Ovary (tissue), 9 donors: Measurements from ENCODE around the gene GRIN3B. TPM values are rescaled to one million over a fixed set of nuclear protein-coding genes. Genes with fewer than 3 reads are reported as not detected.

ENCODE experiments used
- DNase-seq, 5 donors: peaks; one replicate each; pipeline ENCODE4 v3.0.0-alpha.2; 2019 to 2020
- H3K27ac ChIP-seq, 2 donors: fragments of 200-600 bp; one replicate each; pipeline versions ENCODE4 v1.5.1 to v1.8.0; 2019 to 2022
- H3K27me3 ChIP-seq: fragments of 200-600 bp; one replicate; pipeline ENCODE4 v1.8.0; 2022
- H3K36me3 ChIP-seq: fragments of 200-600 bp; sonication (generic); one replicate; pipeline ENCODE4 v1.5.1; 2019
- H3K4me1 ChIP-seq: one replicate; pipeline ENCODE4 v1.8.1; 2013; ENCODE audit warnings: mild to moderate bottlenecking, moderate library complexity; ENCODE audit not compliant: insufficient read depth
- H3K4me3 ChIP-seq: fragments of 200-600 bp; sonication (generic); one replicate; pipeline ENCODE4 v1.5.1; 2017
- H3K9me3 ChIP-seq, 2 donors: fragments of 200-600 bp in 1 of 2; sonication (generic) in 1 of 2; one replicate each; pipeline versions ENCODE4 v1.5.1 to v1.8.1; 2013 to 2019; ENCODE audit warnings: mild to moderate bottlenecking in 1 of 2, moderate library complexity in 1 of 2
- EP300 ChIP-seq: sonication (generic); formaldehyde crosslinking; IDR thresholded peaks from one replicate; pipeline ENCODE4 v1.6.1; 2017; ENCODE audit warnings: antibody characterized with exemption
- POLR2A ChIP-seq: fragments of 450-650 bp; IDR thresholded peaks from one replicate; pipeline ENCODE4 v1.6.1; 2017; ENCODE audit warnings: antibody characterized with exemption, mild to moderate bottlenecking, moderate library complexity
- WGBS, 3 donors: extraction: QIAGEN DNeasy Blood & Tissue Kit in 1 of 3; methylation state at CpG; one replicate each; pipeline versions ENCODE4 v1.1.5 to v1.1.7; 2013 to 2017; 5-methylcytosine and 5-hydroxymethylcytosine counted together
- intact Hi-C, 4 donors: fragments of 100-400 bp; cut with DNase I; formaldehyde crosslinking; loops; one replicate each; pipeline versions ENCODE4 v1.11.0 to v1.15.1; 2022 to 2023
- polyA plus RNA-seq, 2 donors: library from polyadenylated mRNA; stranded (reverse); fragments of 200-250 nt in 1 of 2; fragments of 350-450 nt in 1 of 2; fragmentation: Illumina TruSeq in 1 of 2; extraction: RNeasy Lipid Tissue Mini Kit (QIAGEN cat#74804) in 1 of 2; gene quantifications; one replicate each; pipeline ENCODE4 v1.2.3, GENCODE V29; 2013 to 2014
- total RNA-seq, 7 donors: library from RNA; depleted of rRNA in 2 of 7; stranded (reverse); fragments of >200 nt in 2 of 7; fragmentation: NEBNext Ultra II Directional in 3 of 7; extraction: Animal tissue kit (Norgen Biotek cat#: 25700) in 3 of 7; gene quantifications; one replicate each; pipeline versions ENCODE4 v1.1.0 to v1.2.4, GENCODE V29; 2016 to 2023
- TF ChIP-seq, protein P1 (sequence below), 3 donors: fragments of 450-650 bp in 2 of 3; fragments of 200-600 bp in 1 of 3; IDR thresholded peaks; one replicate each; pipeline versions ENCODE4 v1.5.1 to v1.8.0; 2016 to 2022; ENCODE audit warnings: antibody characterized with exemption in 3 of 3, mild to moderate bottlenecking in 1 of 3
- donor health status: DM: no; HTN: no; CAD: no; lungs with moderate emphysema.
- donor health status: DM: no; HTN: no; CAD: no.
- donor health status: Bipolar disorder and iron deficiency.
- donor health status: DM: yes; HTN: yes; CAD: no.
- donor health status: DM: no; HTN: no; CAD: no.
- donor health status: DM: yes; HTN: yes; CAD: no.

The GRIN3B gene
- total and polyA plus RNA-seq, 9 donors, result 0.07 to 7.4 (median 0.28) TPM; not detected in 3

DNA sequence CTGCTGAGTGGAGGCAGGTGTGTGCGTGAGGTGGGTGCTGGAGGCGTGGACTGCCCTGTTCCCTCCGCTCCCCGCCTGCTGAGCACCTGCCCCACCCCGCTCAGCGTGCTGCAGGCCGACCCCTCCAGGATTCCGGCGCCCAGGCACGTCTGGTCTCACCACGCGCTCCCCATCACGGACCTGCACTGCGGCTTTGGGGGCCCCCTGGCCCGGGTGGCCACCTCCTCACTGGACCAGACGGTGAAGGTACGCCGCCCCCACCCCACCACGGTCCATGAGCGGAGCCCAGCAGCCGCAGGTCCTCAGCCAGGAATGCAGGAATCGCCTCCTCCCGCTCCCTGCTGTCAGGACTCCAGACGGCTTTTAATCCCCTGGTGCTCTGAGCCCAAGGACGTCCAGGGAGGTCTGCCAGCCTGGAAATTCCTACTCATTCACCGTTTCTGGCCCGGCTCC is 10.1 kb upstream of the GRIN3B start:
- intact Hi-C loops, result loop anchor here in 1 of 4 donors (10.0 kb wide), 1 partner anchor 215 kb away; no protein-coding TSS in a partner anchor
- no peaks in the 10 kb centered on the region for H3K9me3 ChIP-seq
- peak in 1 of 5 donors; percentile 42 for DNase-seq
- WGBS, 3 donors, result 30 to 44% (median 41%) methylated on average over 11 to 27 of the region's 27 CpGs
- H3K27me3 ChIP-seq, result no peaks in the 10 kb centered on the region
- H3K4me3 ChIP-seq, result no peak overlapping the region
- H3K4me1 ChIP-seq, result no peaks in the 10 kb centered on the region
- no peaks in the 10 kb centered on the region for H3K36me3 ChIP-seq
- H3K27ac ChIP-seq, result no peak overlapping the region
- TF ChIP-seq EP300, result no peak
- TF ChIP-seq, protein P1, sequence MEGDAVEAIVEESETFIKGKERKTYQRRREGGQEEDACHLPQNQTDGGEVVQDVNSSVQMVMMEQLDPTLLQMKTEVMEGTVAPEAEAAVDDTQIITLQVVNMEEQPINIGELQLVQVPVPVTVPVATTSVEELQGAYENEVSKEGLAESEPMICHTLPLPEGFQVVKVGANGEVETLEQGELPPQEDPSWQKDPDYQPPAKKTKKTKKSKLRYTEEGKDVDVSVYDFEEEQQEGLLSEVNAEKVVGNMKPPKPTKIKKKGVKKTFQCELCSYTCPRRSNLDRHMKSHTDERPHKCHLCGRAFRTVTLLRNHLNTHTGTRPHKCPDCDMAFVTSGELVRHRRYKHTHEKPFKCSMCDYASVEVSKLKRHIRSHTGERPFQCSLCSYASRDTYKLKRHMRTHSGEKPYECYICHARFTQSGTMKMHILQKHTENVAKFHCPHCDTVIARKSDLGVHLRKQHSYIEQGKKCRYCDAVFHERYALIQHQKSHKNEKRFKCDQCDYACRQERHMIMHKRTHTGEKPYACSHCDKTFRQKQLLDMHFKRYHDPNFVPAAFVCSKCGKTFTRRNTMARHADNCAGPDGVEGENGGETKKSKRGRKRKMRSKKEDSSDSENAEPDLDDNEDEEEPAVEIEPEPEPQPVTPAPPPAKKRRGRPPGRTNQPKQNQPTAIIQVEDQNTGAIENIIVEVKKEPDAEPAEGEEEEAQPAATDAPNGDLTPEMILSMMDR (IDR thresholded peaks at IDR 0.05), result no peak
- TF ChIP-seq POLR2A, result no peak

DNA sequence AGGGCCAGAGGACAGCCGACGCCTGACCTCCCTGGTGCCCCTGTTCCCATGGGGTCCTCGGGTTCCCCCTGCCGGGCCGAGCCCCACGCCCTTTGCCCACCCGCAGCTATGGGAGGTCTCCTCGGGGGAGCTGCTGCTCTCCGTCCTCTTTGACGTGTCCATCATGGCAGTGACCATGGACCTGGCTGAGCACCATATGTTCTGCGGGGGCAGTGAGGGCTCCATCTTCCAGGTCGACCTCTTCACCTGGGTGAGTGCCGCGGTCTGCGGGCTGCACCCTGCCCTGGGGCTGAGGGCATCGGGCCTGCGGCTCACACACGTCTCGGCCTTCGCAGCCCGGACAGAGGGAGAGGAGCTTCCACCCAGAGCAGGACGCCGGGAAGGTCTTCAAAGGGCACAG is 9.5 kb upstream of the GRIN3B start:
- Histone ChIP-seq H3K4me3 (no peak overlapping the region), H3K27me3 (no peaks in the 10 kb centered on the region), H3K4me1 (no peaks in the 10 kb centered on the region), H3K27ac (no peak overlapping the region), H3K9me3 (no peaks in the 10 kb centered on the region), H3K36me3 (no peaks in the 10 kb centered on the region)
- WGBS, 3 donors, result 81 to 85% (median 84%) methylated on average over 23 of the region's 23 CpGs
- peak in 1 of 5 donors; percentile 36 for DNase-seq
- intact Hi-C loops, result loop anchor here in 1 of 4 donors (10.0 kb wide), 1 partner anchor 216 kb away; no protein-coding TSS in a partner anchor
- TF ChIP-seq POLR2A (no peak), EP300 (no peak)
- TF ChIP-seq, protein P1 (IDR thresholded peaks at IDR 0.05), result no peak

DNA sequence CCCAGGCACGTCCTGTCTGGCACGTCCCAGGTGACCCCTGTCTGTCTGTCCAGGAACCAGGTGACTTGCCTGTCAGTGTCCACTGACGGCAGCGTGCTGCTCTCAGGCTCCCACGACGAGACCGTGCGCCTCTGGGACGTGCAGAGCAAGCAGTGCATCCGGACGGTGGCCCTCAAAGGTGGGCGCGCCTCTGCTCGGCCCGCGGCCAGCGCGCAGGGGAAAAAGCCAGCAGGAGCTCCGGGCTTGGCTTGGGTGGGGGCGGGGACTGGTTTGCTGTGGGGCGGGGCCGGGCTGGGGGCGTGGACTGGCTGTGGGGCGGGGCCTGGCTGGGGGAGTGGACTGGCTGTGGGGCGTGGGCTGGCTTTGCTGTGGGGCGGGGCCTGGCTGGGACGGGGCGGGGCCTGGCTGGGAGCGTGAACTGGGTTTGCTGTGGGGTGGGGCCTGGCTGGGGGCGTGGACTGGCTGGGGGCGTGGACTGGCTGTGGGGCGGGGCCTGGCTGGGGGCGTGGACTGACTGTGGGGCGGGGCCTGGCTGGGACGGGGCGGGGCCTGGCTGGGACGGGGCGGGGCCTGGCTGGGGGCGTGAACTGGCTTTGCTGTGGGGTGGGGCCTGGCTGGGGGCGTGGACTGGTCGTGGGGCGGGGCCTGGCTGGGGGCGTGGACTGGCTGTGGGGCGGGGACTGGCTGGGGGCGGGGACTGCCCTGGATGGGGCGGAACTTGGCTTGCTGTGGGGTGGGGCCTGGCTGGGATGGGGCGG is 8.9 kb upstream of the GRIN3B start:
- 72 to 87% (median 87%) methylated on average over 13 to 44 of the region's 47 CpGs for WGBS, 3 donors
- peak in 3 of 5 donors; percentile 37 to 54 (median 44) for DNase-seq

DNA sequence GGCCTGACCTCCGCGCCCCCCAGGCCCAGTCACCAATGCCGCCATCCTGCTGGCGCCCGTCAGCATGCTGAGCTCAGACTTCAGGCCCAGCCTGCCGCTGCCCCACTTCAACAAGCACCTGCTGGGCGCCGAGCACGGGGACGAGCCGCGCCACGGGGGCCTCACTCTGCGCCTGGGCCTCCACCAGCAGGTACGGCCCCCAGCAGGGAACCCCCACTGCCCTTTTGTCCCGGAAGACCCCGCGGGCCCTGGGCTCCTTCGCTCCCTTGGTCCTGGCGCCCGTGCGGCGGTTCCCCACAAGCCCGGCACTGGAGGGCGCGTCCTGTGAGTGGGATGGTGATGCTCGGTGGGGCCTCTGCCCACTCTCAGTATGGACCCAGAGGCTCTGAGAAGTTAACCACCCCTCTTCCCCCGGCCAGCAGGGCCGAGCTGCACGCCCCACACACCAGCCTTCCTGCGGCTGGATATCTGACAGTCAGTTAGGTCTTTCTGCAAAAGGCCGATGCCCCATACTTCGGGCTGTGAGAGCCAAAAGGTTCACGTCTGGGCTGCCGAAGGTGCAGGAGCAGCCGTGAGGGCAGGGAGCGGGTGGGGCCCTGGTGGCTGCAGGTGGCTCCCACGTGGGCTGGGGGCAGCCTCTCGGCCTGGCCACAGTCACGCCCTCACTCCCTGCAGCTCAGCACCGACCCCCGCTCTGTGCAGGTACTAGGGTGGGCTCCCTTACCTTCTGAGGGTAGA is 8.1 kb upstream of the GRIN3B start:
- Histone ChIP-seq H3K9me3 (no peaks in the 10 kb centered on the region), H3K4me1 (peaks cover 2% of the 10 kb centered on the region), H3K27me3 (no peaks in the 10 kb centered on the region), H3K27ac (no peak overlapping the region), H3K4me3 (no peak overlapping the region), H3K36me3 (no peaks in the 10 kb centered on the region)
- intact Hi-C loops, result loop anchor here in 1 of 4 donors (10.0 kb wide), 1 partner anchor 217 kb away; no protein-coding TSS in a partner anchor
- peak in 1 of 5 donors; percentile 50 for DNase-seq
- no peak for TF ChIP-seq POLR2A
- TF ChIP-seq, protein P1 (IDR thresholded peaks at IDR 0.05), result no peak
- no peak for TF ChIP-seq EP300
- 90 to 91% (median 90%) methylated on average over 31 to 42 of the region's 42 CpGs for WGBS, 3 donors

More for the DNA sequence above, 8.9 kb upstream of the GRIN3B start:
- H3K4me1 ChIP-seq, result peaks cover 2% of the 10 kb centered on the region
- intact Hi-C loops, result loop anchor here in 1 of 4 donors (10.0 kb wide), 1 partner anchor 217 kb away; no protein-coding TSS in a partner anchor
- no peaks in the 10 kb centered on the region for H3K27me3 ChIP-seq
- TF ChIP-seq POLR2A, result no peak
- TF ChIP-seq, protein P1 (IDR thresholded peaks at IDR 0.05), result no peak
- no peak overlapping the region for H3K4me3 ChIP-seq
- H3K36me3 ChIP-seq, result no peaks in the 10 kb centered on the region
- no peak overlapping the region for H3K27ac ChIP-seq
- H3K9me3 ChIP-seq, result no peaks in the 10 kb centered on the region
